ENCODE results near the gene DDN.

DDN gene

GRCh38 chr12:49039421-49040363, 40.5 kb upstream of the DDN start:
- H3K27me3 ChIP-seq (ENCODE audit: control insufficient read depth, insufficient read depth, low read length, poor library complexity, severe bottlenecking), result no peaks in the 10 kb centered on the region
- H3K9me3 ChIP-seq (ENCODE audit: control insufficient read depth, low read length), result no peaks in the 10 kb centered on the region
- no peak overlapping the region for H3K27ac ChIP-seq (ENCODE audit: insufficient read depth, low read depth, low read length, poor library complexity, severe bottlenecking)
- 95 to 96% methylated on average over 30 of the region's 30 CpGs for WGBS, 2 experiments
- H3K4me3 ChIP-seq (ENCODE audit: insufficient read depth, low read depth, low read length), result no peak overlapping the region
- no peaks in the 10 kb centered on the region for H3K4me1 ChIP-seq (ENCODE audit: control insufficient read depth, insufficient read depth, low read length)
- H3K36me3 ChIP-seq (ENCODE audit: control insufficient read depth, insufficient read depth, low read length), result peaks cover 73% of the 10 kb centered on the region

GRCh38 chr12:49038291-49038955, 39.2 kb upstream of the DDN start:
- H3K4me1 ChIP-seq (ENCODE audit: control insufficient read depth, insufficient read depth, low read length), result no peaks in the 10 kb centered on the region
- H3K36me3 ChIP-seq (ENCODE audit: control insufficient read depth, insufficient read depth, low read length), result peaks cover 78% of the 10 kb centered on the region
- no peaks in the 10 kb centered on the region for H3K27me3 ChIP-seq (ENCODE audit: control insufficient read depth, insufficient read depth, low read length, poor library complexity, severe bottlenecking)
- no peaks in the 10 kb centered on the region for H3K9me3 ChIP-seq (ENCODE audit: control insufficient read depth, low read length)
- no peak overlapping the region for H3K4me3 ChIP-seq (ENCODE audit: insufficient read depth, low read depth, low read length)
- no peak overlapping the region for H3K27ac ChIP-seq (ENCODE audit: insufficient read depth, low read depth, low read length, poor library complexity, severe bottlenecking)
- 96% methylated on average over 20 of the region's 20 CpGs for WGBS, 2 experiments

GRCh38 chr12:49037947-49038237, 38.7 kb upstream of the DDN start:
- H3K4me1 ChIP-seq (ENCODE audit: control insufficient read depth, insufficient read depth, low read length), result no peaks in the 10 kb centered on the region
- no peaks in the 10 kb centered on the region for H3K9me3 ChIP-seq (ENCODE audit: control insufficient read depth, low read length)
- no peaks in the 10 kb centered on the region for H3K27me3 ChIP-seq (ENCODE audit: control insufficient read depth, insufficient read depth, low read length, poor library complexity, severe bottlenecking)
- no peak overlapping the region for H3K4me3 ChIP-seq (ENCODE audit: insufficient read depth, low read depth, low read length)
- WGBS, 2 experiments, result 93 to 94% methylated on average over 7 of the region's 7 CpGs
- H3K36me3 ChIP-seq (ENCODE audit: control insufficient read depth, insufficient read depth, low read length), result peaks cover 77% of the 10 kb centered on the region
- H3K27ac ChIP-seq (ENCODE audit: insufficient read depth, low read depth, low read length, poor library complexity, severe bottlenecking), result no peak overlapping the region

DNA sequence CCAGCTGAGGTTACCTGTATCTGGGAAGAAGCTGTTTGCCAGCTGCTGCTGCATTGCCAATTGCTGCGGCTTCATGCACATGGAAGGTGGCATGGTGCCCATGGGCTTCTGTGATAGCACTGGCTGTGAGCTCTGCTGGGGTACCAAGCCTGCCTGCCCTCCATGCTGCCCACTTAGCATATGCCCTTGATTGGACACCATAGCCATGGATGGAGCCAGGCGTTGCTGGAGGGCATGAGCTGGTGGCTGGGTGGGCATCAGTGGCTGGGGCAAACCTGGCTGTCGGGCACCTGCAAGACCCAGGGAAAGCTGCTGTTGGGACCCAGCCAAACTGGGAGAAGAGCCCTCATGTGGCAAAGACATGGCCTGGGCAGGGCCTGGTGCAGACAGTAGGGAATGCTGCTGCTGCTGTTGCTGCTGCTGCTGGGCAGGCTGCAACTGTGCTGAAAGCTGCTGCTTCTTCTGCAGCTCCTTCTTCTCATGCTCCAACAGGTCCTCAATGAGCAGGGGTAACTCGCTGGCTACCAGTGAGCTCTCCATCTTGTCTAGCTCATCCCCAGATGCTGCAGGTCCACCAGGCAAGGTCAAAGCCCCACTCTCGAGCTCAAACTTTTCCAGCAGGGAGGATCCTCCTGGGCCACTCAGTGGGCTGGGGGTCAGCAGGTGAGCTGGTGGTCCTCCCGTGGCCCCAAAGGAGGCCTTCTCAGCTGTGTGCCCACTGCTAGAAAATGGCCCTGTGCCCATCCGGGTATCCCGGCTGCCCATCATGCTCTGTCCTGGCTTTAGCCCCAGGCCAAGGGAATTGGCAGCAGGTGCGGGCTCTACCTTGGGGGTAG, 38.2 kb upstream of the DDN start:
- H3K27me3 ChIP-seq (ENCODE audit: control insufficient read depth, insufficient read depth, low read length, poor library complexity, severe bottlenecking), result no peaks in the 10 kb centered on the region
- H3K27ac ChIP-seq (ENCODE audit: insufficient read depth, low read depth, low read length, poor library complexity, severe bottlenecking), result no peak overlapping the region
- no peaks in the 10 kb centered on the region for H3K9me3 ChIP-seq (ENCODE audit: control insufficient read depth, low read length)
- H3K4me1 ChIP-seq (ENCODE audit: control insufficient read depth, insufficient read depth, low read length), result no peaks in the 10 kb centered on the region
- no peak overlapping the region for H3K4me3 ChIP-seq (ENCODE audit: insufficient read depth, low read depth, low read length)
- peaks cover 77% of the 10 kb centered on the region for H3K36me3 ChIP-seq (ENCODE audit: control insufficient read depth, insufficient read depth, low read length)
- WGBS, 2 experiments, result 95 to 97% methylated on average over 9 of the region's 9 CpGs

DNA sequence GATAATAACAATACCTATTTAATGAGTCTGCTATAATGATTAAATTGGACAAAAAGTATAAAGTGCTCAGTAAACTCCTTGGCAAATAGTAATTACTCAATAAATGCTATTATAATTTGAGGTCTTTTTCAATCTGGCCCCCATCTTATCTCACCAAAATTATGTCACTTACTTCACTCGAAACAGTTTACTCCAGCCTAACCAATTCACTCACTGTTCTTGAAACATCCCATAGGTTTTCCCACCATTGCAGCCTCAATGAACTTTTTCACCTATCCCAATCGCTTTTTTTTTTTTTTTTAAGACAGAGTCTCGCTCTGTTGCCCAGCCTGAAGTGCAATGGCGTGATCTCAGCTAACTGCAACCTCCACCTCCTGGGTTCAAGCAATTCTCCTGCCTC, 36.9 kb upstream of the DDN start:
- H3K4me1 ChIP-seq (ENCODE audit: control insufficient read depth, insufficient read depth, low read length), result no peaks in the 10 kb centered on the region
- H3K36me3 ChIP-seq (ENCODE audit: control insufficient read depth, insufficient read depth, low read length), result peaks cover 71% of the 10 kb centered on the region
- H3K4me3 ChIP-seq (ENCODE audit: insufficient read depth, low read depth, low read length), result no peak overlapping the region
- no peak overlapping the region for H3K27ac ChIP-seq (ENCODE audit: insufficient read depth, low read depth, low read length, poor library complexity, severe bottlenecking)
- 95 to 96% methylated on average over 4 of the region's 4 CpGs for WGBS, 2 experiments
- H3K27me3 ChIP-seq (ENCODE audit: control insufficient read depth, insufficient read depth, low read length, poor library complexity, severe bottlenecking), result no peaks in the 10 kb centered on the region
- H3K9me3 ChIP-seq (ENCODE audit: control insufficient read depth, low read length), result no peaks in the 10 kb centered on the region

- Histone ChIP-seq H3K27me3 (ENCODE audit: control insufficient read depth, insufficient read depth, low read length, poor library complexity, severe bottlenecking) (no peaks in the 10 kb centered on the region), H3K4me1 (ENCODE audit: control insufficient read depth, insufficient read depth, low read length) (no peaks in the 10 kb centered on the region), H3K36me3 (ENCODE audit: control insufficient read depth, insufficient read depth, low read length) (peaks cover 69% of the 10 kb centered on the region), H3K4me3 (ENCODE audit: insufficient read depth, low read depth, low read length) (no peak overlapping the region), H3K27ac (ENCODE audit: insufficient read depth, low read depth, low read length, poor library complexity, severe bottlenecking) (no peak overlapping the region), H3K9me3 (ENCODE audit: control insufficient read depth, low read length) (no peaks in the 10 kb centered on the region)
- WGBS, 2 experiments, result 94 to 98% methylated on average over 4 of the region's 4 CpGs
Measured at GRCh38 chr12:49034286-49034622, 35.1 kb upstream of the DDN start.

- Histone ChIP-seq H3K4me1 (ENCODE audit: control insufficient read depth, insufficient read depth, low read length) (no peaks in the 10 kb centered on the region), H3K9me3 (ENCODE audit: control insufficient read depth, low read length) (no peaks in the 10 kb centered on the region), H3K27me3 (ENCODE audit: control insufficient read depth, insufficient read depth, low read length, poor library complexity, severe bottlenecking) (no peaks in the 10 kb centered on the region), H3K27ac (ENCODE audit: insufficient read depth, low read depth, low read length, poor library complexity, severe bottlenecking) (no peak overlapping the region), H3K4me3 (ENCODE audit: insufficient read depth, low read depth, low read length) (no peak overlapping the region), H3K36me3 (ENCODE audit: control insufficient read depth, insufficient read depth, low read length) (peaks cover 68% of the 10 kb centered on the region)
- 95 to 96% methylated on average over 12 of the region's 12 CpGs for WGBS, 2 experiments
Measured at GRCh38 chr12:49033611-49034285, 34.6 kb upstream of the DDN start.

GRCh38 chr12:49032679-49033447, 33.7 kb upstream of the DDN start:
- H3K36me3 ChIP-seq (ENCODE audit: control insufficient read depth, insufficient read depth, low read length), result peaks cover 61% of the 10 kb centered on the region

GRCh38 chr12:49032276-49032675, 33.1 kb upstream of the DDN start:
- no peaks in the 10 kb centered on the region for H3K27me3 ChIP-seq (ENCODE audit: control insufficient read depth, insufficient read depth, low read length, poor library complexity, severe bottlenecking)
- no peak overlapping the region for H3K27ac ChIP-seq (ENCODE audit: insufficient read depth, low read depth, low read length, poor library complexity, severe bottlenecking)
- WGBS, 2 experiments, result 94 to 96% methylated on average over 4 of the region's 4 CpGs
- H3K4me3 ChIP-seq (ENCODE audit: insufficient read depth, low read depth, low read length), result no peak overlapping the region
- H3K36me3 ChIP-seq (ENCODE audit: control insufficient read depth, insufficient read depth, low read length), result peaks cover 57% of the 10 kb centered on the region
- H3K9me3 ChIP-seq (ENCODE audit: control insufficient read depth, low read length), result no peaks in the 10 kb centered on the region
- H3K4me1 ChIP-seq (ENCODE audit: control insufficient read depth, insufficient read depth, low read length), result no peaks in the 10 kb centered on the region

More at GRCh38 chr12:49032679-49033447, 33.7 kb upstream of the DDN start:
- 93 to 94% methylated on average over 3 of the region's 3 CpGs for WGBS, 2 experiments
- no peaks in the 10 kb centered on the region for H3K9me3 ChIP-seq (ENCODE audit: control insufficient read depth, low read length)
- H3K4me3 ChIP-seq (ENCODE audit: insufficient read depth, low read depth, low read length), result no peak overlapping the region
- H3K4me1 ChIP-seq (ENCODE audit: control insufficient read depth, insufficient read depth, low read length), result no peaks in the 10 kb centered on the region
- H3K27me3 ChIP-seq (ENCODE audit: control insufficient read depth, insufficient read depth, low read length, poor library complexity, severe bottlenecking), result no peaks in the 10 kb centered on the region
- H3K27ac ChIP-seq (ENCODE audit: insufficient read depth, low read depth, low read length, poor library complexity, severe bottlenecking), result no peak overlapping the region
